Left ventricle myocardium superior (tissue), 1 donor: Measurements from ENCODE around the gene LOXL4. TPM values are rescaled to one million over a fixed set of nuclear protein-coding genes. Genes with fewer than 3 reads are reported as not detected.
"Not testable (repeated sequence)": the region's sequence is repeated elsewhere in the genome, so short reads cannot be mapped to it uniquely, and the experiment has no call there.

Experiments
- ATAC-seq: fragments of 200-7000 bp; cut with Tn5 transposase; one replicate; pipeline ENCODE4 v1.9.1; 2020; ENCODE audit warnings: mild to moderate bottlenecking, moderate library complexity
- DNase-seq: peaks from one replicate; pipeline ENCODE4 v3.0.0-alpha.2; 2020
- intact Hi-C: fragments of 100-400 bp; cut with micrococcal nuclease; formaldehyde crosslinking; loops from one replicate; pipeline ENCODE4 v1.11.0; 2022
- total RNA-seq: library from RNA; stranded (reverse); fragmentation: NEBNext Ultra II Directional; extraction: Animal tissue kit (Norgen Biotek cat#: 25700); gene quantifications from one replicate; pipeline ENCODE4 v1.2.1, GENCODE V29; 2021
- donor health status: DM: no; HTN: yes; CAD: no; lungs with severe emphysema.

LOXL4 gene
- total RNA-seq, 1 donor from 2014 or later = 0.47 TPM

DNA sequence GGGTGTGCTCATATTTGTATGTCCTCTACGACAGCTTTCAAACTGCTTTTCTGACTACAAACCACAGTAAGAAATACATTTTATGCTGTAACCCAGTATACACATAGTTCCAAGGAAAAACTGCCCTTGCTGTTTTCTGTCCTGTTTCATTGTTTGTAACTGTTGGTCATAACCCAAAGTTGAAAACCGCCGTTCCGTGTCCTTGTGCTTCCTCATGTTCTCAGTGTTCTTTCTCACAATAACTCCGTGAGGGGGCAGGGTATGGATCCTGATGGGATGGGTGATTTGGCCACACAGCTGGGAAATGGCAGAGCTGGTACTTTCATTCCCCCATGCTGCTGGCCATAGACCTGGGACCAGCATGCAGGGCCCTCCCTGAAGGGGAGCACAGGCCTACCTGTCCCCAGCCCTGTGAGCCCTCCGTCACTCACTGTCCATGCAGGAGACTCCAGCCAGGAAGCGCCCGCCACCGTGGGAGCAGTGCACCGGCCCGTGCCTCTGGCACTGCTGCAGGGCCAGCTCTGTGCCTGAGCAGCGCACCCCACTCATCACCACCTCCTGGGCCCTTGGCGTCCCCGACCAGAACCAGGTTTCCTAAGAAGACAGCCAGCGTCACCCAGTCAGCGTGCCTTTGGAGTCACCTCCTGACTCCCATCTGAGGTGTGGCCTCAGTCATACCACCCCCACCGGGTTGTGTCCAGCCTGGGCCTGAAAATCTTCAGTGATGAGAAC, 12.7 kb downstream of the LOXL4 start:
- ATAC-seq (no peak), DNase-seq (no peak)
- intact Hi-C loops = no loop called here

DNA sequence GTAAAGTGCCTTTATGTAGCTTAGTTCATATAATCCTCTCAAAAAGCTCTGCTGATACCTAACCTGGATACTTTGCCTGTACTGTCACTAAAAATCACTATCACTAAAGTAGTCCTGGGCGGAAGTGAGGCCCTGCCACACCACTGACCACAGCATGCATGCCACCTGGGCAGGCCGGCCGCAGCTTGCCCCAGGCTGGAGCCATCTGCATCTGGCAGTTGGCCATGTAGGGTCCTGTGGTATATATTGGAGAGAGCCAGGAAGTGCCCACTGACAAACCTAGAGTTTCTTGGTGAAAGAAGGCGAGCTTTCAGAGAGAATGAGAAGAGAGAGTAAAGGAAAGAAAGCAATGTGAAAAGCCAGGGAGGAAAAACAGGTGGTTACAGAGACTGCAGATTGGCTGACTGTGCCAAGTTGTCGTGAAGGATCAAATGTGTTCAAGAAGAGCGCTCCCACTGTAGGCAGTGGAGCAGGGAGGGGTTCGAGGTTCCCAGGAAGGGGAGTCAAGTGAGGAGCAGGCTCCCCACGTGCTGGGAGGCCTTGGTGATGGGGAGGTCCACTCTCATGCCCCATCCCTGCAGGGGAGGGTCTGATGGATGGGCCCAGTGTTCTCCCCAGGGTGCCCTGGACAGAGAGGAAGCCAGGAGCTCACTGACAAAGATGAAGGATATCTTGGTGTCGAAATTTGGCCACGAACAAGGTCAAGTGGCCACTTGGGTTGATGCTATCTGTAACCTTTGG, 13.6 kb downstream of the LOXL4 start:
- DNase-seq (no peak), ATAC-seq (no peak)
- intact Hi-C loops = no loop called here

DNA sequence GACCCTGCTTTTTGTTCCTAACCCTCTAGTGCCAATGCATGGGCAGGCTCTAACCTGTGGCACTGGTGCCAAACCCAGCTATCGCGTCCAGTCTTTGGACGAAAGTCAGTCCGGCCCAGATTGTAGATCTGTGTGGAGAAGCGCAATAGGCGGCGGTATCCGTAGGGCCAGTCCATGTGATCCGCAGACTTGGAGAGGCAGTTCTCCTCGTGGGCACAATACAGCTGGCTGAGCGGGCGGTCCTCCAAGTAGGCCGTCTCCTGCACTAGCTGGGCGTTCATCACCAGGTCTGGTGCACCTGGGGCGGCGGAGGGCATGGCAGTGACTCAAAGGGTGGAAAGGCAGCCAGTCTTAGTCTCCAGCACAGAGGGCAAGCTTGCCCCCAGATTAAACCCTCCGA, 14.5 kb downstream of the LOXL4 start:
- intact Hi-C loops = no loop called here
- ATAC-seq = no peak
- DNase-seq = no peak

DNA sequence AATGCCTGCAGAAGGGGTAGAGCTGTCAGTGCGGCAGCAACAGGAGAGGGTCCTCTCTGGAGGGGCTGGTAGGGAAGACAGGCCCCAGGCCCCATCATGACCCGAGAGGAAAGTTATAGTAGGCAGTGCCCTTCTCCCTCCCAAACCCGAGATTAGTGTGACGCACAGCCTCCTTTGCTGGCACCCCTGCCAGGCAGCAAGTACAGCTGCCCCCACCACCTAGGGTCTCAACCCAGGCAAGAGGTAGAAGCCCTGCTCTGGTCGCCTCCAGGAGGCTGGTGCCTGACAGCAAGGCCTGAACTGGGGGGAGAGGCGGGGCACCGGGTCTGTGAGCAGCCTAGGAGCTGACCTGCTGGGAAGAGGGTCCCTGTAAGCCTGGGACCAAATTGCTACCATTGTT, 15.5 kb downstream of the LOXL4 start:
- intact Hi-C loops = no loop called here
- ATAC-seq (no peak), DNase-seq (no peak)

DNA sequence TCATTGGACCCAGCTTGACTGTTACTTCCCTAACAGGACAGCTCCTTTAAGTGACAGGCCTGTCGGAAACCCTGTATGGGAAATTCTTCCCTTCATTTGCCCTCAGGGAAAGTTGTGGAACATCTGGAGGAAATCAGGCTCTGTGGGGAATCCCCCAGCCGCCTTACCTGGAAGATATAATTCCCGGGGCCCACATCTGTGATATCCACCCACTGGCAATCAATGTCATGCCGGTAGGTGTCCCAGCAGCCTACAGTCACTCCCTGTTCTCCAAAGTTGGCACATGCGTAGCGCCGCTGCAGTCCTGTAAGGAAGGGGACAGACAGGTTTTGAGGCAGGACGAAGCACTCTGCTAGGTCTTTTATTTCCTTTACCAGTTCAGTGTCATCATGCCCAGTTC, 16.6 kb downstream of the LOXL4 start:
- intact Hi-C loops = no loop called here
- DNase-seq (no peak), ATAC-seq (no peak)

DNA sequence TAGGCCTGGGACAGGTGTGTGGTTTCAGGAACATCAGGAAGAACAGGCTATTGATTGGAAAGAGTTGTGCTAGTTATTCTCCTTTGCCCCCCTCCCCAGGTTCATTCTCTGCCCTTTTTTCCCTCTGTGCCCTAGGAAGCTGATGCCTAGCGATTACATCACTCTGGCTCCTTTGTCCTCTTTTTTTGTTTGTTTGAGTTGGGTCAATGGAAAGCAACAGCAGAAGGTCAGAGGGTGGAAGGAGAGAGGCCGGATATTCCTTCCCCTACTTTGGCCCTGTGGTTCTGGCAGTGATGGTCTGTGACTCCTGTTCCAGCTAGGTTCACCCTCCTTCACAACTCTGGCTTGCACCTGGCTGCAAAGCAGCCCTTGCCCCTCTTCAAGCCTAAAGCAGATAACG, 18.9 kb downstream of the LOXL4 start:
- intact Hi-C loops = no loop called here
- no peak for ATAC-seq
- DNase-seq = no peak

DNA sequence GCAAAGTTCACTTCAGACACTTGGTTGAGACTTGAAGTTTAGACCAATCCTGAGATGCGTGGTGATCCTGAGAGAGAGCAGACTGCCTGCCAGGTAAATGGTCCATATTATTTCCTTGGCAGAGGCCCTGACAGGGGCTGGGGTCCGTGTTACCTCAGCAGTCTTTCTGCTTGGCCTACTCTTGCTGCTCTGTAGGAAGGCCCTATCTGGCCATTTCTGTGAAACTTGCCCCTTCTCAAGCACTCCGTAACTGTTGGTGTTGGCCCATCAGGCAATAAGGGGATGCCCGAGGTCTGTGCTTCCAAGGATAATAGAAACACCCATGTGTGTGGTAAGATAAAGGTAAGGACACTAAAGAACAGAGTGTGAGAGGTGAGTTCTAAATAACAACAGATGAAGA, 20.0 kb downstream of the LOXL4 start:
- DNase-seq (no peak), ATAC-seq (no peak)
- intact Hi-C loops = no loop called here

DNA sequence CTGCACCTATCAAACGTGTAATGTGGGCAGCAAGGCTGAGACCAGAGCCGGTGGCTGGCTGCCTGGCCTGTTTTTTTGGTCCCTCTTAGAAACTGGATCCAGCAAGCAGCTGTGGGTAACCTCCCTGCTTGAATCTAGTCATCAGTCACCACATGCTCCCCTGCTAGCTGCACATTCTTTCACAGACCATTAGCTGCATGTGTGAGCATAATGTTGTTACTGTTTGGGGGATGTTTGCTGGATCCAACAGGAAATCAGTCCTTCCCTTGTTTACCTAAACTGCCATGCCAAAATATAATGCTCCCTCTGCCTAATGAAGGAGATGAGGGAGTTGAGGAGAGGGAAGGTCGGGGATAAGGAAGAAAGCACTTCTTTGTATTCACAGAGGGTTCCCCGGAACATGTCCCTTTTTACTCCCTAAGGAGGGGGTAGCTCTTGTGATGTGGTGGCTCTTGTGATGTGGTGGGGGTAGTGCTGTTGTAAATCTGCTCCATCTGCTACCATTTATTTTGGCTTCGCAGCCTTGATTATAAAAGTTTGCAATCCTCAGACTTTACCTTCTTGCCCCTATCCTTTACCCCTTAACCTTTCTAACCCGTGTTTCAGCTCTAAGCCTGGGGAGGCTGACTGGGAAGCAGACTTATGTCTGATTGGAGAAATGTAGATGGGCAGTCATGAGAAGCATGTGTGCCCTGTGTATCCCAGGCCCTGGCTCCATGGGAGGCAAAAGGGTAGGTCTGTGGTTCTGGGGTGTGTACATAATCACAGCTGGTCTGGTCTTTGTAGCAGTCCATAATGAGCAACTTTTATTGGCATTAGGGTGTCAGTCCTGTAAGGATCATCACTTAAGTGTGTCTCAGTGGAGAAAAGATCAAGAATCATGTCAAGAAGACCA, 20.8 kb downstream of the LOXL4 start:
- DNase-seq (no peak), ATAC-seq (no peak)
- intact Hi-C loops = no loop called here

DNA sequence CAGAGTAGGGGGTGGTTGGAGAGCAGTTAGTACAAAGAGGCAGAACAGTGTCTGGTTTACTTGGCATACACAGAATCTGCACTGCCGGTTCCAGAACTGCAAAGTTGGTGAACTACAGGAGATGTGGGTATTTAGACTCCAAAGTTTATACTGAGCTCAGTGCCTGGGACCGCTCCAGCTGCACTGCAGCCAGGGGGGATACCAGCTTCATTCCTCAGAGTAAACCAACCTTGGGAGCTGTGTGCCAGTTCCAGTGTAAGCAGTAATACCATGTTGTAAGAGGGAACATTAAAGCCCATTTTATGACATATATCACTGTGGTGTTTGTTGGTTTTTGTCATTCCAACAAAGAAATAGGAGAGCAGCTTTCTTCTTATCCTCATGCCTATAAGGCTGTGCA, 23.4 kb downstream of the LOXL4 start:
- DNase-seq (no peak), ATAC-seq (no peak)
- intact Hi-C loops = no loop called here

DNA sequence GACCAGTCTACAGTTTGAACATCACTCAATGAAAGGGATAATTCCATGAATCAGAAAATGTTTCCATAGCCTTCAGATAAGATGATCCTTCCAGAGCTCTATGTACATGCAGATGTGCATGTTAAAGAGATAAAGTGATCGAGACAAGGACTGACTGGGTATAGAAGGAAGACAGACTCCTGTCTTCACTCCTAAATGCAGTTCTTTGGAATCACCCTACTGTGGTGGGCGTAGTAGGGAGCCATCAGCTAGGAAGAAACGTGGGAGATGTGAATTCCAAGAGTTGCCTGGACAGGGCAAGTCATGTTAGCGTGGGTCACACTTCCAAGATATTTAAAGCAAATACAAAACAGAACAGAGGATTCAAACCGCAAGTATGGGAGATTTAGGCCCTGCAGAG, 23.9 kb downstream of the LOXL4 start:
- intact Hi-C loops = no loop called here
- ATAC-seq = no peak
- no peak for DNase-seq

DNA sequence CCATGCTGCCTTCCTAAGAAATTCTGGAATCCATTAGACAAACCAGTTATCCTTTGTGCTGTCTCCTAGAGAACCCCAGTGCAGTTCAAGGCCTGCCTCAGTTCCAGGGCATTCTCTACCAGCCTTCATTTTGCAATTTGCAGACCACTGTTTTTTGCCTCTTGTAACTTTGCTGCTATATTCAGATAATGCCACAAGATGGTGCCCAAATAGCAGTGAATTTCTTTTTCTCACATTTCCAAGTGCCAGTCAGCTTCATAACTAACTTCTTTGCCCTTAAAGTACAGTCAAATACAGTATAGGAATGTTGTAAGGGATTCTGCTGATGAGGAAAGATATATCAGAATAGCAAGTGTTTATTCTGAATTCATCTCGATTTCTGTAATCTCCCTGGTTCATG, 25.2 kb downstream of the LOXL4 start:
- no peak for ATAC-seq
- no peak for DNase-seq
- intact Hi-C loops = no loop called here

DNA sequence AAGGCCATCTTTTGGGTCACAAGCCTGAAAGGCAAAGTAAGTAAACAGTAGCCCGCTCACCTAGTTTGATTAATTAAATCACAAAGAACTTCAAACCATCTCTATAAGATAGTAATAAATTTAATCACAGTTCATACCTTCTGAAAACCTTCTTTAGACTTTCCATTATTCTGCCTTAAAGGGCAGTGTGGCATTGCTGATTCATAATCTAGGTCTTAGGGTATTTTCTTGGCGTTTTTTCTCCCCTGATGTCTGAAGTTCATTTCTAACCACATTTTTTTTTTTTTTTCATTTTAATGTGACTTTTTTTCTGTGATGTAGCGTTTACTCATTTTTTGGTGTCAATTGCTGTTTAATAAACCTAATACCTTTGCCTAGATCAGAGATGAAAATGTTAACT, 27.5 kb downstream of the LOXL4 start:
- DNase-seq (no peak), ATAC-seq (no peak)
- intact Hi-C loops = no loop called here

DNA sequence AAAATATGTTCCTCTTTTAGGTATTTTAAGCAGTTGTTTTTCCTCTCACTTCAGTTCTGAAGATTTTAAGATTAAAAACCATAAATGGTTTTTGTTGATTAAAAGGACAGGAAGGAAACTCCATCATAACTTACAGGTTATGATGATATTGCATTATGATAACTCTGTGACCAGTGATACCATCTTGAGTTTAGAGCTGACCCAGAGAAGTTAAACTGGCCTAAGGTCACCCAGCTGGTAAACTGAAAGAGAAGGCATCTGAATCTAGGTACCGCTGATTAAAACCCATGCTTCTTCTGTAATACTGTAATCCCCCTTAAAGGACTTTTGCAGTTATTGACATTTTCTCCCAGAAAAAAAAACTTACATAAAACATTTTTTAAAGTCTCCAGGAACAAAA, 29.6 kb downstream of the LOXL4 start:
- intact Hi-C loops = no loop called here
- no peak for DNase-seq
- no peak for ATAC-seq

DNA sequence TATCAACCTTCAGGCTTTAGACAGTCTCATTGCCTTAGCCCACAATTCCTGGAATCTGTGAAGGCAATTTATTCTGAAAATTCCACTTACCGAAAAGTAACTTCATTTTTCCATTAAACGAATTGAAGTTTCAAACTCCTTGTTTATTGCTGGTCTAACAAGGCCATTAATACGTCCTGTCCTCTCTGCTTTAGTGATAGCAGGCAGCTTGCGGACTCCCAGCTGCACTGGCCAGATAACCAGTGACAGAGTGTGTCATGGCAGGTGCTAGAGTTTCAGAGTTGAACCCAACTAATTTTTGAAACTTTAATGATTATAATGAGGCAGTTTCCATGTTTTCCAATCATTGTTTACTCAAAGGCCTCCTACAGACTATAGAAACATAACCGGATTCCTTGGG, 31.1 kb downstream of the LOXL4 start:
- intact Hi-C loops = no loop called here
- DNase-seq = no peak

DNA sequence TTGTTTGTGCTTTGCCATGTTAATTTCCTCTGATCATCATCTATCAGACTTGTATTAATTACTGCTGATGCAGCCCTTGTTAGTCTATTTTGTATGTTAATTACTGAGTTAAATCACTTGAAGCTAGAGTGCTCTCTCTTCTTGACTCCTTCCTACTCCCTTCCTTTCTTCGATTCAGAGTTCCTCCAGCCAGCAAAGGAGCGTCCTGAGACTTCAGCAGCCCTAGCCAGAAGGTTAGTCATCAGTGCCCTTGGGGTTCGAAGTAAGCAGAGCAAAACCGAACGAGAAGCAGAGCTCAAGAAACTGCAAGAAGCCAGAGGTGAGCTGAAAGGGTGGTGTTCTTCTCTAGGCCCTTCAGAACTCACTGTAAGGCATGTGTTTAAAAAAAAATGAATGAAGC, 32.1 kb downstream of the LOXL4 start:
- intact Hi-C loops = no loop called here
- DNase-seq = no peak
- no peak for ATAC-seq

More for the DNA sequence above, 31.1 kb downstream of the LOXL4 start:
- no peak for ATAC-seq

DNA sequence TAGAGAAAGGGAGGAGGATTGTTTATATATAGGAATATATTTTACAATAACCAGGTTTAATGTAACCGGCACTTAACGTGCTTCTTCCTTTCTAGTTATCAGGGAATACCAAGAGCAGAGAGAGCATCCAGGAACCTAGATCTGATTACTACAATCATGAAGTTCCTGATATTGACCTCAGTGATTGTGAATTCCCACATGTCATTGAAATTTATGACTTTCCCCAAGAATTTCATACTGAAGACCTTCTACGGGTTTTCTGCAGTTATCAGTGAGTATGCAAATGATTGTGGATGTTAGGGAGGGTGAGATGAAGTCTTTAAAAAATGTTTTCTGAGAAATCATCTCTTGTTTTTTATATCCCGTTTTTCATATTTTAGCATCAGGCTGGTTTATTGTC, 36.6 kb downstream of the LOXL4 start:
- ATAC-seq (no peak), DNase-seq (no peak)
- intact Hi-C loops = no loop called here

DNA sequence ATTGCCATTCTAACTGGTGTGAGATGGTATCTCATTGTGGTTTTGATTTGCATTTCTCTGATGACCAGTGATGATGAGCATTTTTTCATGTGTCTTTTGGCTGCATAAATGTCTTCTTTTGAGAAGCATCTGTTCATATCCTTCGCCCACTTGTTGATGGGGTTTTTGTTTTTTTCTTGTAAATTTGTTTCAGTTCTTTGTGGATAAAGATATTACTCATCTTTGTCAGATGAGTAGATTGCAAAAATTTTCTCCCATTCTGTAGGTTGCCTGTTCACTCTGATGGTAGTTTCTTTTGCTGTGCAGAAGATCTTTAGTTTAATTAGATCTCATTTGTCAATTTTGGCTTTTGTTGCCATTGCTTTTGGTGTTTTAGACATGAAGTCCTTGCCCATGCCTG, 39.7 kb downstream of the LOXL4 start:
- intact Hi-C loops, DNase-seq, ATAC-seq: not testable (repeated sequence)

DNA sequence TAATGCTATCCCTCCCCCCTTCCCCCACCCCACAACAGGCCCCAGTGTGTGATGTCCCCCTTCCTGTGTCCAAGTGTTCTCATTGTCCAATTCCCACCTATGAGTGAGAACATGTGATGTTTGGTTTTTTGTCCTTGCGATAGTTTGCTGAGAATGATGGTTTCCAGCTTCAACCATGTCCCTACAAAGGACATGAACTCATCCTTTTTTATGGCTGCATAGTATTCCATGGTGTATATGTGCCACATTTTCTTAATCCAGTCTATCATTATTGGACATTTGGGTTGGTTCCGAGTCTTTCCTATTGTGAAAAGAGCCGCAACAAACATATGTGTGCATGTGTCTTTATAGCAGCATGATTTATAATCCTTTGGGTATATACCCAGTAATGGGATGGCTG, 40.3 kb downstream of the LOXL4 start:
- DNase-seq, intact Hi-C loops, ATAC-seq: not testable (repeated sequence)

DNA sequence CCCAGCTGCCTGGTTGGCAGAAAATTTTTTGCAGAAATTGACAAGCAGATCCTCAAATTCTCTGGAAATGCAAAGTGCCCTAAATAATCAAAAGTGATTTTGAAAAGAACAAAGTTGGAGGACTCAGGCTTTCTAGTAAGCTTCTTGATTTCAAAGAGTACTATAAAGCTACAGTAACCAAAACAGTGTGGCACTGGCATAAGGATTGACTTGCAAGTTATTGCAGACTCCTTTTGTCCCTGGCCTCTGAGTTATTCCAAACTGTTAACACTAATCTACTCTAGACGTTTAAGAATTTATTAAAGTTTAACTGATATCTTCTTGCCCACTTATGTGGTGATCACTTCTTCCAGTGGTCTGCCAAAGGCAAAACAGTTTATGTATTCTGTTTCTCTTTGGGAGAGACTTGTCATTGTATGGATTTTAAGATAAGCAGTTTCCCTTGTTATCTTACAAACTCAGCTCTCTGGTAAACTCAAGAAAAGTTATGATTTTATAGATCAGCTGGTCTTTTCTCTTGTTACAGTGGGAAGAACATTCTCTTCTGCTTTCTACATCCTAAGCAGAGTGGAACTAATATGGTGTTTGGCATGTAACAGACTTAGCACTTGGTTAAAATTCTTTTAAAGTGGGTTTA, 41.4 kb downstream of the LOXL4 start:
- ATAC-seq (no peak), DNase-seq (no peak)
- intact Hi-C loops = no loop called here

DNA sequence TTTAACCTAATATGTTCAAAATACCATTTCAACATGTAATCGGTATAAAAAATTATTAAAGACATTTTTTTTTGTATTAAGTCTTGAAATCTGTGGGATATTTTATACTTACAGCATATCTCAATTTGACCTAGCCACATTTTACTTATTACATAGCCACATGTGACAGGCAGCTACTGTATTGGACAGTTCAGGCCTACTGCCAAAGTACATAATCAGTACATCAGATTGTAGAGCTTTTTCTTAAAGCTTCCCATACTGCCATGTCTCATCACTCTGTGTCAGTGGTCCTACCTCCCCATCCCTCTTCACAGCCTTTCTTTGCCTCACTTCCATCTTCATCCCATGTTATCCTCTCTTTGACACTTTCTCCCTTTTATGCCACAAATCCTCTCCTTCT, 43.0 kb downstream of the LOXL4 start:
- ATAC-seq (no peak), DNase-seq (no peak)
- intact Hi-C loops = no loop called here
